Muscle layer of duodenum (tissue), 2 donors: ENCODE measurements around the gene RXFP2.

Experiments used
- H3K27ac ChIP-seq: one replicate; pipeline ENCODE4 v1.7.0; 2013; ENCODE audit warnings: mild to moderate bottlenecking, low read length
- H3K27me3 ChIP-seq: one replicate; pipeline ENCODE4 v1.7.0; 2013; ENCODE audit warnings: low read depth, mild to moderate bottlenecking, control low read depth, low read length
- H3K36me3 ChIP-seq, 2 donors: one replicate each; pipeline ENCODE4 v1.7.0; 2013; ENCODE audit warnings: low read length in 2 of 2, control low read depth in 1 of 2, mild to moderate bottlenecking in 1 of 2; ENCODE audit not compliant: insufficient read depth in 2 of 2, control insufficient read depth in 1 of 2
- H3K4me1 ChIP-seq, 2 donors: one replicate each; pipeline ENCODE4 v1.7.0; 2013; ENCODE audit warnings: low read length in 2 of 2, mild to moderate bottlenecking in 2 of 2, control low read depth in 1 of 2, moderate library complexity in 1 of 2; ENCODE audit not compliant: insufficient read depth in 2 of 2, control insufficient read depth in 1 of 2
- H3K4me3 ChIP-seq, 2 donors: one replicate each; pipeline ENCODE4 v1.7.0; 2013; ENCODE audit warnings: low read length in 2 of 2, low read depth in 1 of 2, mild to moderate bottlenecking in 1 of 2
- H3K9me3 ChIP-seq, 2 donors: one replicate each; pipeline ENCODE4 v1.7.0; 2013; ENCODE audit warnings: low read length in 2 of 2, control low read depth in 1 of 2, mild to moderate bottlenecking in 1 of 2; ENCODE audit not compliant: control insufficient read depth in 1 of 2
- donor health status: healthy.

The RXFP2 gene

GRCh38 chr13:31797154-31797775 lies 57.9 kb downstream of the RXFP2 start:
- no peak overlapping the region for H3K4me3 ChIP-seq
- no peaks in the 10 kb centered on the region for H3K27me3 ChIP-seq
- no peaks in the 10 kb centered on the region for H3K9me3 ChIP-seq
- H3K27ac ChIP-seq = no peak overlapping the region
- H3K4me1 ChIP-seq = no peaks in the 10 kb centered on the region
- no peaks in the 10 kb centered on the region for H3K36me3 ChIP-seq

GRCh38 chr13:31798189-31798588 lies 58.9 kb downstream of the RXFP2 start:
- Histone ChIP-seq H3K27me3 (no peaks in the 10 kb centered on the region), H3K4me3 (no peak overlapping the region), H3K36me3 (no peaks in the 10 kb centered on the region), H3K9me3 (no peaks in the 10 kb centered on the region), H3K4me1 (no peaks in the 10 kb centered on the region), H3K27ac (no peak overlapping the region)

- Histone ChIP-seq H3K27me3 (no peaks in the 10 kb centered on the region), H3K4me3 (no peak overlapping the region), H3K9me3 (no peaks in the 10 kb centered on the region), H3K27ac (no peak overlapping the region), H3K4me1 (no peaks in the 10 kb centered on the region), H3K36me3 (no peaks in the 10 kb centered on the region)
Measured at GRCh38 chr13:31801088-31801487, 61.8 kb downstream of the RXFP2 start.

DNA sequence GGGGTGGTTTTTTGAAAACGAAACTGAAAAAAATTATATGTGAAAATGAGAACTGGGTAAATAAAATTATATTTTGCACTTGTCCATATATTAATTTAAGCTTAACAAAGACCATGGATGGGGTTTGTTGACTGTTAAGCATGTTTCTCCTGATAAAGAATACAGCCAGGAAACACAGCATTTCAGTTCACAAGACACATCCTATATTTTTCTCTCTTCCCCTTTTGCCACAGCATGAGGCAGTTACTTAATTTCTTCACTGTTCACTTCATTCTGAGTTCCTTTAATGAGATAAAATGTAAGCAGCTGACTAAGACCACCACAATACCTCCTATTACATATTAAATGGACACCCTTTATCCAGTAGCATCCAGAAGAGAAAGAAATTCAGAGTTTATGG lies 64.0 kb downstream of the RXFP2 start:
- H3K27me3 ChIP-seq = no peaks in the 10 kb centered on the region
- no peaks in the 10 kb centered on the region for H3K36me3 ChIP-seq
- H3K27ac ChIP-seq = no peak overlapping the region
- no peaks in the 10 kb centered on the region for H3K4me1 ChIP-seq
- H3K9me3 ChIP-seq = no peaks in the 10 kb centered on the region
- no peak overlapping the region for H3K4me3 ChIP-seq

DNA sequence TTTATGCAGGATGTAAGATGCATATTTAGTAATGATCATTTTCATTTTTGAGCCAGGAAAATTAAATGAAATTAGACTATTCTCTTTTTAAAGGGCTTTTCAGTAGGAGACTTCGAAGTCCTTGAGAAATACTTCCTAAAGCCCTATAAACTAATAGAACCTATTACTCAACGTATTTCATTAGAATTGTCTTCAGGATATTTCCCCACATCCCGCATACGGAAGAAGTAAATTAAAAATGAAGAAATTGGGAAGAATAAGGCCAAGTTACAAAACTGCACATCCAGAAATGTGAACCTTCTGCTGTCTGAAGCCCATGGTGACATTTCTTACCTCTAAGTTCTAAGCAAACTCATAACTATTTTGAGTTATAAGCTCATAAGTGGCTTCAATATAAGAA lies 66.5 kb downstream of the RXFP2 start:
- no peak overlapping the region for H3K4me3 ChIP-seq
- H3K4me1 ChIP-seq = no peaks in the 10 kb centered on the region
- no peaks in the 10 kb centered on the region for H3K36me3 ChIP-seq
- no peaks in the 10 kb centered on the region for H3K9me3 ChIP-seq
- H3K27ac ChIP-seq = no peak overlapping the region
- H3K27me3 ChIP-seq = no peaks in the 10 kb centered on the region

DNA sequence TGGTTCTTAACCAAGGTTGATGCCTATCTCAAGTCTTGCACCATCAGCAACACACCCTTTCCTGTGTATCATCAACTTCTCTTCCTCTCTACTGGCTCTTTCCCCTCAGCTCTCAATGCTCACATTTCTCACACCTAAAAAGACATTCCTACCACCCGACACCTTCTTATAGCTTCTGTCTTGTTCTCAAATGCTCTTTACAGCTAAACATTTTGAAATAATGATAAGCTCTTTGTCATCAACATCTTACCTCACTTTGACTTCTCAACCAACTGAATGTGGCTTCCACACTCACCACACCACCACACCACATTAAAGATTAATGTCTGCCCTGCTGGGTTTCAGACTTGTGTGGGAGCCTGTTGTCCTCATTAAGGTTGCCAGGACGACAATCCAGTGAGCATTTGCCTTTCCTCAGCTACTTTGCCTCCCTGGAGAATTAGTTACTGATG lies 67.8 kb downstream of the RXFP2 start:
- no peak overlapping the region for H3K27ac ChIP-seq
- H3K36me3 ChIP-seq = no peaks in the 10 kb centered on the region
- H3K4me3 ChIP-seq = no peak overlapping the region
- H3K4me1 ChIP-seq = no peaks in the 10 kb centered on the region
- H3K9me3 ChIP-seq = no peaks in the 10 kb centered on the region
- no peaks in the 10 kb centered on the region for H3K27me3 ChIP-seq

- Histone ChIP-seq H3K9me3 (peaks cover 11 to 12% of the 10 kb centered on the region in 2 donors), H3K36me3 (no peaks in the 10 kb centered on the region), H3K4me3 (no peak overlapping the region), H3K27me3 (no peaks in the 10 kb centered on the region), H3K4me1 (no peaks in the 10 kb centered on the region), H3K27ac (no peak overlapping the region)
Measured at GRCh38 chr13:31814536-31814935, 75.2 kb downstream of the RXFP2 start.

DNA sequence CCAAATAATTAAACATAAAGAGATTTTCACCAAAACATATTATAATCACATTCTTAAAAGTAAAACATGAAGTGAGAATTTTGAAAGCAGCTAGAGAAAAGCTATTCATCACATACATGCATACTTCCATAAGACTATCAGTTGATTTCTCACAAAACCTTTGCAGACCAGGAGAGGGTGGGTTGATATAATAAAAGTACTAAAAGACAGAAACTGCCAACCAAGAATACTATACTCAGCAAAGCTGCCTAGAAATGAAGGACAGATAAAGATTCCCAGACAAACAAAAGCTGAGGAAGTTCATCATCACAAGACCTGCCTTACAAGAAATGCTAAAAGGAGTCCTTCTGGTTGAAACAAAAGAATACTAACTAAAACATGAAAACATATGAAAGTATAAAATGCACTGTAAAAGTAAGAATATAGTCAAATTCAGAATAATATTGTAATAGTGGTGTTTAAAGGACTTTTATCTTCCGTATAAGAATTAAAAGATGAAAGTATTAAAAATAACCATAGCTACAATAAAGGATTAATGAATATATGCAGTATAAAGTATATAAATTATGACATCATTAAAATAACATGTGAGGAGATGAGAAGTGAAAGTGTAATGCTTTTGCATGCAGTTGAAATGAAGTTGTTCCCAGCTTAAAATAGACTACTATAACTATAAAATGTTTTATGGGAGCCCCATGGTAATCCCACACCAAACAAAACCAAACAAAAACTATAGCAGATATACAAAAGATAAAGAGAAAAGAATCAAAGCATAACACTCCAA lies 76.2 kb downstream of the RXFP2 start:
- H3K36me3 ChIP-seq = no peaks in the 10 kb centered on the region
- H3K9me3 ChIP-seq = peaks cover 11 to 12% of the 10 kb centered on the region in 2 donors

GRCh38 chr13:31818236-31818635 lies 78.9 kb downstream of the RXFP2 start:
- no peak overlapping the region for H3K27ac ChIP-seq
- no peaks in the 10 kb centered on the region for H3K36me3 ChIP-seq
- no peak overlapping the region for H3K4me3 ChIP-seq

More for the DNA sequence above, 76.2 kb downstream of the RXFP2 start:
- H3K4me3 ChIP-seq = no peak overlapping the region
- H3K27ac ChIP-seq = no peak overlapping the region
- no peaks in the 10 kb centered on the region for H3K27me3 ChIP-seq
- no peaks in the 10 kb centered on the region for H3K4me1 ChIP-seq

DNA sequence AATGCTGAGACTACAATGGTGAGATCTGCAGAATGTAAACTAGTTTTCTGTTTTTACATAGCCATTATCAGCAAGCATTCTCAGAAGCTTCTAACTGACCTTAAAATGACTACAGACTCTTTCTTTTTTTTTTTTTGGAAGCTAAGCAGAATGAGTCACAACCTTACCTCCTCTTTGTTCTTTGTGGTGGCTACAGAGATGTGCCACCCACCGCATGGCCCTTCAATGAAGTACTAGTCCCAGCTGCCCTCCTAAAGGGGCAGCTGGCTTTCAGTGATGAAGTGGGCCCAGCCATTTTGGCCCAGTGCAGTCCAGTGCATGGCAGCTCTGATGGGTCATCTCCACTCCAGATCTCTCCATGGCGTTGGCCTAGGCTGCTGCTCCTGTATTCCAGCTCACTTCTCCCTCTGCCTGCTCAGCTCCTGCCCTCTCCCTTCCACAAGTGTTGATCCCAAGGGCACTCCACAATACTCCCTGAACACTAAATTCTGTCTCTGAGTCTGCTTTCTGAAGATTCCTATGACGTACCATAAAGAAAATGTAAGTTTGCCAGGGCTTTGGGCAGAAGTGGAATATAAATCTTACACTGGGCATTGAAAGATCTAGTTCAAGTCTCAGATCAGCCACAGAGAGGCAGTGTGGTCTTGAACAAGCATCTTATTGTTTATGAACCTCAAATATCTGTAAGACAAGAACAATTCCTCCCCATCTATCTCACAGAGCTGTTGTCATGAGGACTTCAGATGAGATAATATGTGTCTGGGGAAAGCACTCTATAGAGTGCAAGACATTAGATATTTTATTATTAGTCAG lies 85.6 kb downstream of the RXFP2 start:
- Histone ChIP-seq H3K36me3 (no peaks in the 10 kb centered on the region), H3K4me1 (no peaks in the 10 kb centered on the region), H3K4me3 (no peak overlapping the region), H3K9me3 (no peaks in the 10 kb centered on the region), H3K27ac (no peak overlapping the region), H3K27me3 (no peaks in the 10 kb centered on the region)

More at GRCh38 chr13:31818236-31818635, 78.9 kb downstream of the RXFP2 start:
- Histone ChIP-seq H3K9me3 (peaks cover 11 to 12% of the 10 kb centered on the region in 2 donors), H3K27me3 (no peaks in the 10 kb centered on the region), H3K4me1 (no peaks in the 10 kb centered on the region)

- Histone ChIP-seq H3K4me1 (no peaks in the 10 kb centered on the region), H3K27me3 (no peaks in the 10 kb centered on the region), H3K4me3 (no peak overlapping the region), H3K9me3 (no peaks in the 10 kb centered on the region), H3K36me3 (no peaks in the 10 kb centered on the region), H3K27ac (no peak overlapping the region)
Measured at GRCh38 chr13:31826521-31826920, 87.2 kb downstream of the RXFP2 start.
